Neutrophil (primary cell): ENCODE results near the gene ABCD1.

Experiments used
- H3K27ac ChIP-seq: fragments of 200-600 bp; sonication (generic); 2 replicates; pipeline ENCODE4 v1.5.1; 2016; ENCODE audit warnings: mild to moderate bottlenecking, moderate library complexity
- H3K27me3 ChIP-seq: fragments of 200-600 bp; sonication (generic); 2 replicates; pipeline ENCODE4 v1.6.0; 2016; ENCODE audit warnings: mild to moderate bottlenecking
- H3K36me3 ChIP-seq: fragments of 200-600 bp; sonication (generic); 2 replicates; pipeline ENCODE4 v1.5.1; 2017
- H3K4me1 ChIP-seq, 2 experiments: fragments of 200-600 bp in 1 of 2; sonication (generic) in 1 of 2; 1 replicate in 1 of 2; 2 replicates in 1 of 2; pipeline versions ENCODE4 v1.5.1 to v1.6.1; 2013 to 2016; ENCODE audit warnings: low read depth in 1 of 2, low read length in 1 of 2, mild to moderate bottlenecking in 1 of 2, moderate library complexity in 1 of 2; ENCODE audit not compliant: control insufficient read depth in 1 of 2, insufficient read depth in 1 of 2
- H3K4me3 ChIP-seq, 2 experiments: fragments of 200-600 bp in 1 of 2; sonication (generic) in 1 of 2; 1 replicate in 1 of 2; 2 replicates in 1 of 2; pipeline ENCODE4 v1.5.1; 2013 to 2016; ENCODE audit warnings: low read depth in 1 of 2, low read length in 1 of 2, mild to moderate bottlenecking in 1 of 2, moderate library complexity in 1 of 2
- H3K9me3 ChIP-seq: fragments of 200-600 bp; sonication (generic); 2 replicates; pipeline ENCODE4 v1.5.1; 2016
- CTCF ChIP-seq: fragments of 200-600 bp; sonication (generic); IDR thresholded peaks from 2 replicates; pipeline ENCODE4 v1.5.1; 2016; ENCODE audit warnings: antibody characterized with exemption

The ABCD1 gene

GRCh38 chrX:153735274-153735673 is 10.6 kb downstream of the ABCD1 start:
- no peak overlapping the region for H3K4me3 ChIP-seq

GRCh38 chrX:153736071-153736820 is 11.6 kb downstream of the ABCD1 start:
- TF ChIP-seq CTCF, result no peak
- Histone ChIP-seq H3K27me3 (no peaks in the 10 kb centered on the region), H3K4me1 (no peaks in the 10 kb centered on the region), H3K9me3 (no peaks in the 10 kb centered on the region), H3K27ac (no peak overlapping the region), H3K36me3 (peaks cover 54% of the 10 kb centered on the region), H3K4me3 (no peak overlapping the region)

More at GRCh38 chrX:153735274-153735673, 10.6 kb downstream of the ABCD1 start:
- Histone ChIP-seq H3K27ac (no peak overlapping the region), H3K4me1 (no peaks in the 10 kb centered on the region), H3K36me3 (peaks cover 44% of the 10 kb centered on the region), H3K9me3 (no peaks in the 10 kb centered on the region), H3K27me3 (no peaks in the 10 kb centered on the region)
- TF ChIP-seq CTCF, result no peak

GRCh38 chrX:153736871-153737441 is 12.3 kb downstream of the ABCD1 start:
- peaks cover 61% of the 10 kb centered on the region for H3K36me3 ChIP-seq
- no peak overlapping the region for H3K27ac ChIP-seq
- no peaks in the 10 kb centered on the region for H3K4me1 ChIP-seq
- no peaks in the 10 kb centered on the region for H3K27me3 ChIP-seq
- TF ChIP-seq CTCF, result no peak
- H3K9me3 ChIP-seq, result no peaks in the 10 kb centered on the region
- H3K4me3 ChIP-seq, result no peak overlapping the region

GRCh38 chrX:153738056-153738605 is 13.5 kb downstream of the ABCD1 start:
- H3K4me3 ChIP-seq, result no peak overlapping the region
- no peak for TF ChIP-seq CTCF
- no peak overlapping the region for H3K27ac ChIP-seq
- peaks cover 70% of the 10 kb centered on the region for H3K36me3 ChIP-seq
- H3K4me1 ChIP-seq, result no peaks in the 10 kb centered on the region
- H3K27me3 ChIP-seq, result no peaks in the 10 kb centered on the region
- H3K9me3 ChIP-seq, result no peaks in the 10 kb centered on the region

GRCh38 chrX:153739754-153740486 is 15.3 kb downstream of the ABCD1 start:
- TF ChIP-seq CTCF, result no peak
- Histone ChIP-seq H3K27ac (no peak overlapping the region), H3K4me3 (no peak overlapping the region)

More at GRCh38 chrX:153739754-153740486, 15.3 kb downstream of the ABCD1 start:
- H3K4me1 ChIP-seq, result no peaks in the 10 kb centered on the region
- H3K9me3 ChIP-seq, result no peaks in the 10 kb centered on the region
- H3K27me3 ChIP-seq, result peaks cover 11% of the 10 kb centered on the region
- peaks cover 80% of the 10 kb centered on the region for H3K36me3 ChIP-seq
